Embryonic facial prominence (tissue), 1 donor: ENCODE data around the gene PARD3B.

ENCODE experiments used
- DNase-seq: peaks from one replicate; pipeline ENCODE4 v3.0.0-alpha.2; 2016; ENCODE audit errors: extremely low spot score

Gene PARD3B

DNA sequence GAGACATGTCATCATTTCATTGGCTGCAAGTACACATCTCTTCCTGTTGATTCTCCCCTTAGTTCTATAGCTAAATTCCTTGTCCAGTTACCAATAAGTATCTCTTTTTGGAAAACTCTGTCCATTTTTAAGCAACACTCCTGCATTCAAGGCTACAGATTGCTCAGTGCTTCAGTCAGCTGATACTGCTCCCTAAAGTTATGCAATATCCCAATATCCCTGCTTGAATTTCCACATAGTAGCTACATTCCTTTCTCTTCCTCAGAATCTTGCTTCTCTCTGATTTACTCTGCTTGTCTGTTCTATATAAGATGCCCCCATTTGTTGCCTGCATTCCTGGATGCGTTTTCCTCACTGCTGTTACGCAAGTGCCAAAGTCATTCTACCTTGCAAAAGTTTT lies 109.8 kb downstream of the PARD3B start:
- no peak for DNase-seq

DNA sequence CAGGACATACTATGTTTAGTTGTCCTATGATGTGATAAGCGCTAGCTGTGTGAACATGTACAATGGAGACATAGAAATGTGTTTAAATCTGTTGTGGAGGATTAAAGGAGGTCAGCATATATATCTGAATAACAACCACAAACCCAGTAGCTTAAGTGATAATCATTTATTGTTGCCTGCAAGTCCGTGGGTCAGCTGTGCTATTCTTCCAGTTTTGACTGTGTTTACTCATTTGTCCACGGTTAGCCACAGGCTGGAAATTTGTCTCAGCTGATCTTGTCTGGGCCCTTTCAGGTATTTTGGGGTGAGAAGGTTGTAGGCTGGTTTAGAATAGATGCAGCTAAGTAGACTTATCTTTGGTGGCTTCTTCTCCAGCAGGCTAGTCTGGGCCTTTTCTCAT lies 110.4 kb downstream of the PARD3B start:
- DNase-seq = no peak

DNA sequence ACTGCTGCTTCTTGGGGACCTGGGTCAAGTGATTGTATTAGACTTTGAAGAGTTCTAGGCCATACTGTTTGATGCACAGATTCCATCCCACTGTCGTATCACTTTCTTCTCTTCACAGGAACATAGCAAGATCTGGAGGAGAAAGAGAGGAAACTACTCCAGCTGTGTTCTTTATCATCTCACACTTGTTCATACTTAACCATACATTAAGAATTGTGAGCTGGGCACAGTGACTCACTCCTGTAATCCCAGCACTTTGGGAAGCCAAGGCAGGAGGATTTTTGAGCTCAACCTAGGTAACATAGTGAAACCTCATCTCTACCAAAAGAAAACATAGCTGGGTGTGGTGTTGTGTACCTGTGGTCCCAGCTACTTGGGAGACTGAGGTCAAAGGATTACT lies 111.7 kb downstream of the PARD3B start:
- DNase-seq = no peak

DNA sequence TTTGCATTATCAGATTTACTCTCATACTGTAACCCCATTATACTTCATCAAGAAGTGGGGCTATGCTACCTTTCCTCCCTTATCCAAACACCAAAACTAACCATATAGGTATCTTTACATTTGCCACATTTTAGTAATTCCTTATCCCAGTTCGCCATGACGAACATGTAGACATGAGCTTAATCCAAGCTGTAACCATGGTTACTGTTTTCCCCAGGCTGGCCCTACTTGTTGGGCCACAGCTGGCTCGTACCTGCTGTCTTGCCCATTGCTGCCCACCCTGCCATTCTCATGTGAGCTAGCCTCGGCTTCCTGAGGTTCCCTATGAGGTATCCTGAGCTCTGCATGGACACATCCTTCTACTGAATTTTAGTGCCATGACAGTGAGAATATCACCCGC lies 117.7 kb downstream of the PARD3B start:
- no peak for DNase-seq

DNA sequence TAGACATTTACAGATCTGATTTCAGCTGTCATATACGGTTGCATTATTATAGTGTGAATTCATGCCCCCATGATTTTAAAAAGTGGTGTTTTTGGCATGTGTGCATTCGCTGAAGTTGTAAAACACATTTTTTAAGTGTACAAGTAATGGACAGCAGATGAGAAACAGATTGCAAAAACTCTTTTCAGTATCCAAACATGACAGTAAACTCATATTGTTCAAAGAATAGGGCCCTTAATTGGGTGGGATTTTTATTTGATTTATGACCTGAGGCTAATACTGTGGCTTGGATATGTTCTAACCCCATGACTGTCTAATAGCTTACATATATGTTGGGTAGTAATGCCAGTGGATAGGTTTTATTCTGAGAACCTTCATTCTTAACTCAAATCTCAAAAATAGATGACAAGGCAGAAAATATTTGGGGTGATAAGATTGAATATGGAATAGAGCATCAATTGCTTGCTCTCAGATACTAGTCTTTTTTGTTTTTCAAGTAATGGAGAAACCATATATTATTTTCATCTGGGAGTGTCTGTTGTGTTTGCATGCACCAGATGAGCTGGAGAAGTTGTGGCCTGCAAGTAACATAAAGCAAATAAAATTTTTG lies 118.6 kb downstream of the PARD3B start:
- no peak for DNase-seq

DNA sequence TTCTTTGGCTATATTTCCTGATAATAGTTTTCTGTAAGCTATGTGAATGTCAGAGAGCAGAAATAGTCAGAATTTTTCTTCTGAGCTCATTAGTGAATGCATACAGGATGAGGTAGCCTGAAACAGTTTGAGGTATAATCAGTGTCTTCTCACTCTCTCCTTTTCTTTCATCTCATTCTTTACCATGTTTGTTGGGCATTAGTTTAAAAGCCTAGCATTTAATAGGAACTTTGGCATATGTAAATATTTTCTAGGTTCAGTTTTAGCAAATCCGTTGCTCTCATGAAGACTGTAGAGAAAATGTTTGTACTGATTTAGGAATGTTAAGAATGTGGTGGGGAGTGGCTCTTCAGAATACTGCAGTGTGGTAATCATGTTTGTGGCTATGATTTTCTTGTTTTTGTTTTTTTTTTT lies 119.4 kb downstream of the PARD3B start:
- peak; percentile 25 for DNase-seq

DNA sequence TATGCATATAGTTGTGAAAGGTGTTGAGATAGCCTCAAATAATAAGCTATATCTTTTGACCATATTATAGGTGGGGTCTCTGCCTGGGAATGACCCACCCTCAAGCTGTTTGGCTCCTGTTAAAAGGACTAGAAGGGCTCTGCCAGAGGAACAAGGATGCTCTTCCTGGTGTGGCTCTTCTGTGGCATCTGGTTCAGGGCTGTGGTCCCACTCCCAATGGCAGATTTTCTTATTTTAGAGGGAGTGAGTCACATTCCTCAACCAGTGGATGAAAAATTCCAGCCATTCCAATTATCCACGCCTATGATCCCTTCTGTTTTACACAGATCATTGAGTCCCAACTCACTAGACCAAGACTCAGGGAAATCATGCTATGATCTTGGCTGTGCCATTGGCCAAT lies 119.9 kb downstream of the PARD3B start:
- no peak for DNase-seq

DNA sequence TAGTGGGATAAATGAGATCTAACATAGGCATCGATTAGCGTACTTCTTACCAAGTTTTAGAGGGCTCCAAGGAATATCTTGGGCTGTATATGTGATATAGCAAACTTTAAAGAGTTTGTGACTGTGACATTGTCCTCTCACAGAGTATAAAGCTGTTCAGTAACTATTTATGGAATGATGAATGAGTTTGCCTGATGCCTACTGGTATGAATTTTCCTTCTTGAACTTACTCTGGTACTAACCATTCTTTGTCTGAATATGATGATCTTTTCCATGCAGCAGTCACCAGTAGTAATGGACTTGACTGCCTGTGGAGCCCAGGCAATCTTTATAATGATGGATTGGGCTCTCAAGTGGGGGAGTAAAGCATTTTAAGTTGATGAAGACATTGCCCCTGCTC lies 120.5 kb downstream of the PARD3B start:
- no peak for DNase-seq

DNA sequence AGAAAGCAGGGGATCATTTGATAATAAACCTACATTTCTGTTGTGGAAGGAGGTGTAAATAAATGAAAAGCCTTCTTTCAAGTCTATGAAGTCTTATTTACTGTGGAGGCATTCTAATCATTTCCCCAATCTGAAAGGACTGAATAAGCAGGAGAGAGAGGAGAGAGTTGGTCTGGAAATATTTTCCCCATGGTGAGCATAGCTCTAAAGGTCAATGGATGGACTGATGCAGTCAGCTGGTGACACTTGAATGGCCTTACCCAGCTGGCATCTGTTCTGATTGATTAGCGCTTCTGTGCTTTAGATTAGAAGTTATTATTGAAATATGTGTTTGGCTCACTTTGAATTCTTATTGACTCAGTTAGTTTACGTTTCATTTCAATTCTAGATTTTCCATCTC lies 122.7 kb downstream of the PARD3B start:
- DNase-seq = no peak

DNA sequence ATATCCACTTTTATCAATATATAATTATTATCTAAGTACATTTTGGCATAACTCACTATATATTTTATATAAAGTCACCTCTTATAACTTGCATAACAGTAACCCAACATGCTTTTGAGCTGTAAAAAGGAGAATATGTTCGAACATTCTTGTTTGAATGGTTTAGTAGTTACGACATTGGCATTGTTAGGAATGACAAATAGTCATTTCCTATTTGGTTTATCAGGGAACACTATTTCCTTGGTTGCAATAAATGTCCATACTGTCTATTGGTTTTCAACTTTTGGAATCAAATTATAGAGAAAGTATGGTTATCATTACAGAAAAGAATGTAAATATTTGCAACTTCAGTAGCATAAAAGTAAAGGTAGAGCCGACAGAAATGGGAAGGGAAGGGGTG lies 124.1 kb downstream of the PARD3B start:
- DNase-seq = no peak

DNA sequence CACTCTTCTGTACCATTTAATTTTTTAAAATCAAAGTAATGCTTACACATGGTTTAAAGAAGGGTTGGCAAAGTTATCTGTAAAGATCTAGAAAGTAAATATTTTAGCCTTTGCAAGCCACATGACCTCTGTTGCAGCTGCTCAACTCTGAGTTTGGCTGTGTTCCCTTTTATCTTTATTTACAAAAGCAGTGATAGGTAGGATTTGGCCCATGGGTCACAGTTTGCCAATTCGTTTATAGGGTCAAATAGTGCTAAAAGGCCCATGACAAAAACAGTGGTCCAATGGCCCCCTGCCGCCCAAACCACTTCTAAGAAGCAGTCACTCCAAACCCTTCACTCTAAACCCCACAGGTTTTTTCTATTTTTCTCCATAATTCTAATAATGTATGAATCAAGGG lies 124.8 kb downstream of the PARD3B start:
- DNase-seq = no peak

DNA sequence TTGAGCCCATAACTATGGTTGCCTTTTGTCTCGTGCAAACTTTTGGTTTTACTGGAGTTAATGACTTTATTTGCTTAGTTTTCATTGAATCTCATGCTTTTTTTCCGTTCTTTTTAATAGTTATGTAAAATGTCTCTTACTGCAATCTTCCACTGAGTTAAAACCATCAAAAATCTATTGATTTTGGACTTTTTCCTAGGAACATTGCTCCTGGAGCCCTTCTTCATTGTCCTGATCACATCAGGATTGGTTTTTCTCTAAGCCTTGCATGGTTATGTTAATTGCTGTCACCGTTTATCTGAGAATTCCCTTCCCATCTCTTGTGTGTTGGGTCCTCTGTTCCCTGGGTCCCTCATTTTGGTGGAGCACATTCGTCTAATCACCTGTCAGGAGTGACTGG lies 125.5 kb downstream of the PARD3B start:
- no peak for DNase-seq

DNA sequence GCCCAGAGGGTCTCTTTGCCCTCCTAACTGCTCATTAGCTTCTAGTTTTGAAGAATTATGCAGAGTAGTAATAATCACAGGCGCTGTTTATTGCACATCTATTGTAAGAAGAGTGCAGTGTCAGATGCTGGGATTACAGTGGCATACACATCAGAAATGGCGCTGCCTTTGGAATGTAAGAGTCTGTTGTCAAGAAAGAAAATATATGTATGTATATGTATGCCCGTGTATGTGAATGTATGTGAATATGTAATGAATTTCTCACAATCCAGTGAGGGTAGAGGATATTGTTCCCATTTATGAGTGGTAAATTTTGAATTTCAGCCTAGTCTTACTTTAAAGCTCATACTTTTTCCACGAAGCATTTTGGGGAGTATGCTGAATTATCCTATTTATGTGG lies 127.5 kb downstream of the PARD3B start:
- no peak for DNase-seq

DNA sequence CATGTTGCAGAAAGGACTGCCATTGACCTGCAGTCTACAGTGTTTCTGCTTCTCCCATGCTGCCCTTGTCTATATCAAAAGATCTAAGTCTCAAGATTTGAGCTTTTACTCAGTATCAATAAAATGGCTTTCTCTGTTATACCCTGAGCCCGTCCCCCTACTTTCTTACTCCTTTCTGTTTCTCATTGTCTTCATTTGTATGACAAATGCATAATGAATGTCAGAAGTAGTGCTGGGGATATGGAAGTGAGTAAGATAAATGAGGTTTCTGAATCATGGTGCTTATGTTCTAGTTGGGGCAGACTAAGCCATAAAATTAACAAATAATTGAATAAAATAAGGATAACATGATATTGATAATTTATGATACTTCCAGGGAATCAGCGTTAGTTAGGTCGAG lies 128.6 kb downstream of the PARD3B start:
- no peak for DNase-seq

DNA sequence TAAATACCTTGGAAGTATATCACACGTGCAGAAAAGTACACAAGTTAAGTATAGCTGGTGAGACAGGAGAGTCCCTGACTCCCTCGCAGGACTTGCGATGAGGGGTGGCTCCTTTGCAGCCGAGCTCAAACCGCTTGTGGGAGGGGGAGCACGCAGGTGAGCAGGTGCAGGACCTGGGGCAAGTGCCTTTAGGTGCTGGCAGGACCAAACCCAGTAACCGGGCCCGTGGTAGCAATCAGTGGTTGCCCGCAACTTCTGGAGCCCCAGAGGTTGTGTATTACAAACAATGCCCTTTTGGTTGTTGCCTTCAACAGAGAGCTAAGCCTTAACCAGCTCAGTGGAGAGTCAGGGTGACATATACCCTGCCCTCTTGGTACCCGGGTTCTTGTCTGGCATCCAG lies 132.8 kb downstream of the PARD3B start:
- no peak for DNase-seq

DNA sequence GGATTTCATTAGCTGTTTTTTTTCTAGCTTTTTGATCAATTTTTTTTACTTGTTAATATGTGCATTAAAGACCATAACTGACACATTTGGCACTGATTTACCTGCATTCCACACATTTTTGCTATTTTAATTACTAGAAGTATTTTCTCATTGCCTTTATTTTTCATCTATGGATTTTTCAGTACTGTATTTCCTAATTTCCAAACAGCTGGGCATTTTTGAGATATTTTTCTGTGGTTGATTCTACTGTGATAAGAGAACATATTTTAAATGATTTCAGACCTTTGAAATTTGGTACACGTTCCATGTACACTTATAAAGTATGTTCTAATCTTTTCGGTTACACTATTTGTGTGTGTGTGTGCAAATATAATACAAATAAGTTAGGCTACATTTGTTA lies 135.3 kb downstream of the PARD3B start:
- no peak for DNase-seq

DNA sequence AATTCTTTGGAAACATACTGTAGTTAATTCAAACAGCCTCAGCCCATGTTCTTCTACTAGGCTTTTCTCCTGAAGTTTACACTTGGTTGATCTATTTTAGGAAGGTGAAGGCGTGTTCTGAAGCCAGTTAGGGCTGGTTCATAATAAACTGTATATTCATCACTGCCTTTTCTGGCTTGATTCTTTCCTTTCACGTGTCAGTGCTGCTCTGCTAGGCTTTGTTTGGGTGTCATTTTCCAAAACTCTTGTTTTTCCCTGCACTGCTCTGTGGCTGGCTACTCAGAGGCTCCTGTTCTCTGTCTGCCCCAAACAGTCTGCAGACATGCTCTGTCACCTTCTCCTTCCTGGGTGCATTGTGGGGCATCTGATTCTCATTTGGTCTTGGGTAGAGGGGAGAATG lies 136.1 kb downstream of the PARD3B start:
- no peak for DNase-seq

DNA sequence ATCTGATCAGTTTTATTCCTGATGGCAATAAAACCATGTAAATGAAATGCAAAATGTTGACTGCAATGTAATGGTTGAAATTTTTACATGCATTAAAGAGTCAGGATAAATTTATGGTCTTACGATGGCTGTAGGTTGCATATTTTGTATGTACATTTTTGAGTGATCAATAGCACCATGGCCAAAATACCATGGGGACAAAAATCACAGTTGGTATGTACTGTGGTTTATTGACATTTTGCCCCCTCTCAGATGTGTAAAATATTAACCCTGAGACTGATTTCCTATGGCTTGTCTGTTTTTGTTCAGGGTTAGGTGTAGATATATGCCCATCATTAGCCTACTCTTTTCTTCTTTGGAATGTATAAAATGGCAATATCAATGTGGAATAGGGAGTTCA lies 138.1 kb downstream of the PARD3B start:
- no peak for DNase-seq

DNA sequence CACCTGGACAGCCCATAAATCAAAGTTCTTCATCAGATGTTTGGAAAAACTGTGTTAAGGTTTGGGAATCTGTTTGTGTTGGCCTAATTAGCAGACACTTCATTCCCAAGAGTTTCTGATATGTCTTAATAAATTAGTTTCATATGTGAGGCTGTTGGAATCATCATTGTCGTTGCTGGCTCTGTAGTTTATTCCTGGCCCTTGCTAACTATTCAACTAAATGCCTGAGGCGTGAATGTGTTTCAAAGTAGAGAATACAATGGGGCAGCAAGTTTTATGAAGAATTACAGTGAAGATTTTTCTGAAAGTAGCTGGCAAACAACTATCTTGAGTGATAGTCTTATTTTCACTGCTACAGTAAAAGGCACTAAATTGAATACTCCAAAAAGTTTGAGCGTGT lies 141.1 kb downstream of the PARD3B start:
- no peak for DNase-seq

DNA sequence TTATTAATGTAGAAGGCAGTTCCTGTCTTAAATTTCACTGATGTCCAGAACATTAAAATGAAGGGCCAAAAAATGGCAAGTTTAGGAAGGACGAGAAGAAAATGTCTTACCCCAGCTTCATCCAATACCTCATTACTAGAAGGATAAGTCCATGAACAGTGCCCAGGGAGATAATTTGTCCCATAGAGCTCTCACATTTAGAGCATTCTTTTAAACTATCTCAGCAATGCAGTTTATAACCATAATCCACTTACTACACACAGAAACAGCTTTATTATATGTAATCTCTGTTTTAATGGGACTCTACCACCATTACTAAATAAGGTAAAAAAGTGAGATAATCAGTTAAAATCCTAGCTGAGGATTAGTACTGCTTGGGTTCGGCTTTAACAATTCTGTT lies 142.5 kb downstream of the PARD3B start:
- DNase-seq = no peak

DNA sequence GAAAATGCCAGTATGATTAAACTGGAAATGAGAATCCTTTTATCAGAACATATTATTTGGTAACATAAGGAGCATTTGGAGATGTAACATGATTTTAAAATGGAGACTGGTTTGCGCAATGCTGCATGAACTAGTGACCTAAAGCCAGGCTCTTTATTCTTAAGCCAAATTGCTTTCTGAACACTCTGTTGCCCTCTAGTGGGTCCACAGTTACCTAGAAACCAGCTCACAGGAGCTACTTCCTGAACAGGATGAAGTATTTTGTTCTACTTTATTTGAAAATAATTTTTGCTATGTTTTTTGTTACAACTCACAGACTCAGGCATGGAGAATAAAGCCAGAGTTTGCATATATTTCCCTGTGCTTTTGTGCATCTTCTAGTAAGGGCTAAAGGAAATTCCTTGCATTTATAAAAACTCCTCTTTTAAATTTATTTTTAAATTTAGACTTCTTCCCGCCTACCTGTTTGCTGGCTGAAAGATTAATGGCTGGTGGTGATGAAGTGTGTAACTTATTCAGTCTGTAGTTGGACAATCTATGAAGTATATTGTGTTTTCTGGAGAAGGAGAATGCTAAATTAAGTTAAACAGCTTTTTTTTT lies 146.7 kb downstream of the PARD3B start:
- peak; percentile 53 for DNase-seq

DNA sequence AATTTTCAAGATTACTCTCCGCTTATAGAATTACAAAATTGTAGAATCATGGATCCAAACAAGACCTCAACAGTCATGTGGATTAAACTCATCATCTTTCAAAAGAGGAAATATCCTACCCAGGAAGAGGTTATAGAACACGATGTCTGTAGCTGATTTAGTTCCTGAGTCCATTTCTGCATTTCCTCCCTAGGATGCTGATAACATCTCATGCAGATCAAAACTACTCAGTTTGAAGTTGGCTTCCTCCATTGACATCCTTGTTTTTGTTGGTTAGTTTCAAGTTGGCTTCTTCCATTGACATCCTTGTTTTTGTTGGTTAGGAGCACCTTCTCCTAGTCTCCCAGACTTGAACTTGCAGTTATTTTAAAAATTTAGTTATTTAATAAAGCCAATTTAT lies 147.5 kb downstream of the PARD3B start:
- no peak for DNase-seq

DNA sequence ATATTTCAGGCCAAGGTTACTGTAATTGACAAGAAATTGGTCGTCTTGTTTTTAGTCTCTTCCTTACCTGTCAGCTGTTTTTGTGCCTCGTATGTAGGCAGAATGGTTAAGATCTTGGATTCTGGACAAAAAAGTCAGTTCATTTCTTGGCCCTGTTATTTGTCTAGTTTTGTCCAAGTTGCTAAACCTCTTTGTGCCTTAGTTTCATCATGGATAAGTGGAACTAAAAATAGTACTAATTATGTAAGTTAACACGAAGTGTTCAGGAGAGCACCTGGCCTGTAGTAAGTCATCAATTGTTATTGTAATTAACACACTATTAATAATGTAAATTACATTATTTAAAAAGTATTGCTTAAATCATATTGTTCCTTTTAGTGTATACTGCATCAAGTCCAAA lies 148.0 kb downstream of the PARD3B start:
- no peak for DNase-seq

DNA sequence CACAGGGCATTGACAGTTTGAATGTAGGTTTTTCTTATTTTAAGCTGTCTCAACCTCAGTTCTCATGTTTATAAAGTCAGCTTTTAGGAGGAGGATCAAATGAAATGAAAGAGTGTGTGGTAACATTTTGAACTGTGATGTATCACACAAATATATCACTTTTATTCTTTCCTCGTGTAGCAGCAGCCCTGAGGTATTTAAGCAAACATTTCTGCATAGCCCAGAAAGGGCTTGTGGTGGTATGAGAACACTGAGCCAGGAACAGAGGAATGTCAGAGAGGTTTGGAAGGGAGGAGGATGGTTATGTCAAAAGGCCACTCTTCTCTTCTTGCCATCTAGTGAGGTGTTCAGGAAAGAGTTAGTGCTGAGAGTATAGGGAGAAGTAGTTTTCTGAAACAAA lies 150.2 kb downstream of the PARD3B start:
- no peak for DNase-seq
